K562 (cell line): ENCODE data around the gene COPS6. TPM values are rescaled to one million over a fixed set of nuclear protein-coding genes. Genes with fewer than 3 reads are reported as not detected.
A peak's percentile ranks its signal among the peaks of the same experiment; 100 is the strongest.

Experiments used
- CREB3L1 ChIP-seq: fragments of 450-650 bp; IDR thresholded peaks from 2 replicates; pipeline ENCODE4 v1.6.1; 2014; ENCODE audit warnings: low read depth, mild to moderate bottlenecking, moderate library complexity, borderline replicate concordance
- CREBBP ChIP-seq: IDR thresholded peaks from one replicate; pipeline ENCODE4 v1.6.1; 2012; ENCODE audit warnings: low read depth, mild to moderate bottlenecking, control low read depth, inconsistent platforms, low read length
- HINFP ChIP-seq: fragments of 450-650 bp; conservative IDR thresholded peaks from 2 replicates; pipeline ENCODE4 v1.6.1; 2016; ENCODE audit warnings: missing genetic modification characterization, low read depth, mild to moderate bottlenecking, control low read depth, missing compliant biosample characterization
- HMGN3 ChIP-seq: IDR thresholded peaks from 2 replicates; pipeline ENCODE4 v1.6.1; 2011; ENCODE audit warnings: borderline replicate concordance, low read depth, mild to moderate bottlenecking, mixed read lengths, low read length; ENCODE audit not compliant: insufficient read length; ENCODE audit errors: extremely low read depth
- POLR2H ChIP-seq: IDR thresholded peaks from 2 replicates; pipeline ENCODE4 v1.6.1; 2016; ENCODE audit warnings: missing genetic modification characterization, low read depth, mild to moderate bottlenecking, control low read depth, missing compliant biosample characterization, moderate library complexity
- SLC30A9 ChIP-seq: fragments of 250-450 bp; sonication (Bioruptor Pico); IDR thresholded peaks from 2 replicates; pipeline ENCODE4 v1.8.0; 2022; ENCODE audit warnings: mild to moderate bottlenecking, moderate library complexity
- SMARCB1 ChIP-seq: IDR thresholded peaks from 2 replicates; pipeline ENCODE4 v1.6.1; 2011; ENCODE audit warnings: improper control_type of control experiment, low read depth; ENCODE audit not compliant: insufficient read length
- SRSF7 ChIP-seq: fragments of 200-400 bp; formaldehyde crosslinking; optimal IDR thresholded peaks from 2 replicates; pipeline ENCODE3; 2017; ENCODE audit warnings: mild to moderate bottlenecking, low read depth, low read length
- XRCC3 ChIP-seq: fragments of 450-650 bp; IDR thresholded peaks from 2 replicates; pipeline ENCODE4 v1.6.1; 2017; ENCODE audit warnings: mild to moderate bottlenecking, moderate library complexity
- ZBTB11 ChIP-seq, 3 experiments: fragments of 200-800 bp in 1 of 3; fragments of 250-450 bp in 1 of 3; fragments of 450-650 bp in 1 of 3; sonication (Bioruptor Pico) in 1 of 3; sonication (Bioruptor generic) in 1 of 3; formaldehyde crosslinking in 1 of 3; IDR thresholded peaks; 2 replicates each; pipeline versions ENCODE4 v1.6.1 to v1.8.0; 2016 to 2022; ENCODE audit warnings: mild to moderate bottlenecking in 2 of 3, missing genetic modification characterization in 2 of 3, missing compliant biosample characterization in 1 of 3, moderate library complexity in 1 of 3
- ZKSCAN3 ChIP-seq: fragments of 250-450 bp; sonication (Bioruptor Pico); IDR thresholded peaks from 2 replicates; pipeline ENCODE4 v1.4.0; 2020
- ZNF76 ChIP-seq: fragments of 250-450 bp; sonication (Bioruptor Pico); IDR thresholded peaks from 2 replicates; pipeline ENCODE4 v1.4.0; 2020; ENCODE audit warnings: mild to moderate bottlenecking, moderate library complexity, borderline replicate concordance
- polyA plus RNA-seq, 8 experiments: library from polyadenylated mRNA; depleted of rRNA in 4 of 8; stranded (reverse) in 5 of 8; unstranded in 3 of 8; fragments of >200 nt; fragmentation: Nextera tagmentation in 2 of 8; fragmentation: Illumina TruSeq in 1 of 8; extraction: Ambion mirVana in 2 of 8; extraction: Trizol in 1 of 8; gene quantifications; 2 replicates each; pipeline versions ENCODE4 v1.2.1 to v1.2.3, GENCODE V29; 2011 to 2014; ENCODE audit warnings: inconsistent platforms in 1 of 8, missing spikeins in 1 of 8
- total RNA-seq, 7 experiments: library from RNA; depleted of rRNA in 6 of 7; stranded (reverse); fragments of >200 nt in 6 of 7; fragmentation: Illumina TruSeq in 2 of 7; extraction: Trizol in 2 of 7; gene quantifications; 2 replicates each; pipeline versions ENCODE4 v1.2.1 to v1.2.3, GENCODE V29; 2011 to 2021; ENCODE audit warnings: low replicate concordance in 1 of 7

The COPS6 gene
- total and polyA plus RNA-seq, 9 of the 15 experiments (the other 6 are each of a cell fraction or from before 2014, with no cell fraction given), result 63.0 to 331 (median 168) TPM

- TF ChIP-seq HINFP (tag) (no peak), HMGN3 (peak; percentile 24), POLR2H (tag) (no peak; the same call in 1 of the 2 replicates), SRSF7 (no peak), ZNF76 (CRISPR knock-in tag) (0 out of 2 replicates have a peak, but pooled peaks have one; percentile 47), SMARCB1 (no peak), ZKSCAN3 (CRISPR knock-in tag) (no peak), CREBBP (no peak), CREB3L1 (peak; percentile 59), SLC30A9 (CRISPR knock-in tag) (no peak), ZBTB11 (CRISPR knock-in tag; IDR thresholded peaks at IDR 0.05) (no peak), XRCC3 (no peak)
Measured at GRCh38 chr7:100119072-100119969, 30.6 kb downstream of the COPS6 start, which contains the start of the genes CNPY4 and TAF6 (continued).
